Left lung (tissue), 10 donors: Measurements from ENCODE around the gene AVPR1A. TPM values are rescaled to one million over a fixed set of nuclear protein-coding genes. Genes with fewer than 3 reads are reported as not detected.
A peak's percentile ranks its signal among the peaks of the same experiment; 100 is the strongest.

Source experiments
- ATAC-seq: fragments of 200-7000 bp; cut with Tn5 transposase; one replicate; pipeline ENCODE4 v1.9.1; 2020; ENCODE audit warnings: moderate library complexity
- DNase-seq, 4 donors: peaks; one replicate each; pipeline ENCODE4 v3.0.0-alpha.2; 2013 to 2020
- H3K27ac ChIP-seq, 2 donors: fragments of 200-600 bp; sonication (generic) in 1 of 2; one replicate each; pipeline versions ENCODE4 v1.5.0 to v1.8.0; 2020 to 2021
- H3K27me3 ChIP-seq, 2 donors: fragments of 200-600 bp; sonication (generic) in 1 of 2; one replicate each; pipeline versions ENCODE4 v1.5.0 to v1.8.0; 2020 to 2021
- H3K36me3 ChIP-seq, 2 donors: fragments of 200-600 bp; sonication (generic) in 1 of 2; one replicate each; pipeline versions ENCODE4 v1.5.0 to v1.8.0; 2020 to 2021
- H3K4me1 ChIP-seq, 2 donors: fragments of 200-600 bp; one replicate each; pipeline ENCODE4 v1.8.0; 2021
- H3K4me3 ChIP-seq, 2 donors: fragments of 200-600 bp; sonication (generic) in 1 of 2; one replicate each; pipeline versions ENCODE4 v1.5.0 to v1.8.0; 2020 to 2021; ENCODE audit warnings: mild to moderate bottlenecking in 1 of 2
- H3K9me3 ChIP-seq, 2 donors: fragments of 200-600 bp; sonication (generic) in 1 of 2; one replicate each; pipeline versions ENCODE4 v1.5.0 to v1.8.0; 2020 to 2021
- intact Hi-C, 2 donors: fragments of 100-400 bp; cut with DNase I; formaldehyde crosslinking; loops; one replicate each; pipeline versions ENCODE4 v1.11.2 to v1.14.2; 2022
- polyA plus RNA-seq, 6 donors: library from polyadenylated mRNA; unstranded; fragments of 120-200 nt; gene quantifications; one replicate each; pipeline ENCODE4 v1.2.1, GENCODE V29; 2013; ENCODE audit not compliant: insufficient read length in 6 of 6
- total RNA-seq, 2 donors: library from RNA; stranded (reverse); fragmentation: NEBNext Ultra II Directional; extraction: Animal tissue kit (Norgen Biotek cat#: 25700); gene quantifications; one replicate each; pipeline ENCODE4 v1.2.1, GENCODE V29; 2021
- TF ChIP-seq, protein P1 (sequence below), 2 donors: fragments of 200-600 bp; sonication (generic) in 1 of 2; IDR thresholded peaks; one replicate each; pipeline versions ENCODE4 v1.5.0 to v1.8.0; 2021; ENCODE audit warnings: antibody characterized with exemption in 2 of 2
- donor health status: DM: no; HTN: yes; CAD: no.
- donor health status: DM: no; HTN: no; CAD: no.

AVPR1A gene
- total and polyA plus RNA-seq, 8 donors = 0.26 to 1.1 (median 0.41) TPM

DNA sequence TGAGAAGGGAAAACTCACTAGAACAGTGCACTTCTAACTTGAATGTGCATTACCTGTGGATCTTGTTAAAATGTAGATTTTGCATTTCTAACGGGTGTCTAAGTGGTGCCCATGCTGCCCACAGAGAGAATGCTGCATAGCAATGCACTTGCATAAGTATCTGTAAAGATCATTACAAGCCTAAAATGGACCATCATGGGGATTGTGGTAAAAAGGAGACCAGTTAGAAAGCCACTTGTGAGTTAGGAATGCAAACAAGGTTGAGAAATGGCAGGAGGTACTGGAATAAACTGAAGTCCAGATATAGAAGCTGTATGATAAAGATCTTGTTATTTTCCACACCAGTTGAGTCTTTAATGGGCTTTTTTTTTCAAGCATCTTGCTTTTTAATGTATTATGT is 18.8 kb downstream of the AVPR1A start:
- intact Hi-C loops = no loop called here

DNA sequence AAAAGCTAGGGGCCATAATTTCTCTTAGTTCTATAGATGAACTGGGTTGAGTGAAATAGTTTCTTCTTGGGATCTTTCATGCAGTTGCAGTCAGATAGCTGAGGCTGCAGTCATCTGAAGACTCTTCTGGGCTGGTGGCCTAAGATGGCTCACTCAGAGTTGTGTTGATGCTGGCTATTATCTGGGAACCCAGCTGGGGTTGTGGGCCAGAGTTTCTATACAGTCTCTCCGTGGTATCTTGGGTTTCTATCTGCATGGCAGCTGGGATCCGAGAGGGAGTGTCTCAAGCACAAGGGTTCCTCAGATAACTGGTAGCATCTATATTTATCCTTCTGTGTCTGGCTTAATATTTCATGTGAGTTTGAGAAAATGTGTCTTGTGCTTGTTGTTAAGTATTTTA is 21.1 kb downstream of the AVPR1A start:
- no peak overlapping the region for H3K4me3 ChIP-seq
- DNase-seq (no peak), ATAC-seq (no peak)
- H3K4me1 ChIP-seq = no peaks in the 10 kb centered on the region
- intact Hi-C loops = no loop called here
- TF ChIP-seq, protein P1, sequence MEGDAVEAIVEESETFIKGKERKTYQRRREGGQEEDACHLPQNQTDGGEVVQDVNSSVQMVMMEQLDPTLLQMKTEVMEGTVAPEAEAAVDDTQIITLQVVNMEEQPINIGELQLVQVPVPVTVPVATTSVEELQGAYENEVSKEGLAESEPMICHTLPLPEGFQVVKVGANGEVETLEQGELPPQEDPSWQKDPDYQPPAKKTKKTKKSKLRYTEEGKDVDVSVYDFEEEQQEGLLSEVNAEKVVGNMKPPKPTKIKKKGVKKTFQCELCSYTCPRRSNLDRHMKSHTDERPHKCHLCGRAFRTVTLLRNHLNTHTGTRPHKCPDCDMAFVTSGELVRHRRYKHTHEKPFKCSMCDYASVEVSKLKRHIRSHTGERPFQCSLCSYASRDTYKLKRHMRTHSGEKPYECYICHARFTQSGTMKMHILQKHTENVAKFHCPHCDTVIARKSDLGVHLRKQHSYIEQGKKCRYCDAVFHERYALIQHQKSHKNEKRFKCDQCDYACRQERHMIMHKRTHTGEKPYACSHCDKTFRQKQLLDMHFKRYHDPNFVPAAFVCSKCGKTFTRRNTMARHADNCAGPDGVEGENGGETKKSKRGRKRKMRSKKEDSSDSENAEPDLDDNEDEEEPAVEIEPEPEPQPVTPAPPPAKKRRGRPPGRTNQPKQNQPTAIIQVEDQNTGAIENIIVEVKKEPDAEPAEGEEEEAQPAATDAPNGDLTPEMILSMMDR (IDR thresholded peaks at IDR 0.05) = no peak
- H3K9me3 ChIP-seq = no peaks in the 10 kb centered on the region
- H3K27ac ChIP-seq = no peak overlapping the region
- no peaks in the 10 kb centered on the region for H3K36me3 ChIP-seq
- no peaks in the 10 kb centered on the region for H3K27me3 ChIP-seq

More for the DNA sequence above, 18.8 kb downstream of the AVPR1A start:
- H3K36me3 ChIP-seq = no peaks in the 10 kb centered on the region
- H3K4me1 ChIP-seq = no peaks in the 10 kb centered on the region
- H3K27ac ChIP-seq = no peak overlapping the region
- H3K4me3 ChIP-seq = no peak overlapping the region
- ATAC-seq (no peak), DNase-seq (no peak)
- TF ChIP-seq, protein P1 (IDR thresholded peaks at IDR 0.05) = no peak
- H3K27me3 ChIP-seq = no peaks in the 10 kb centered on the region
- no peaks in the 10 kb centered on the region for H3K9me3 ChIP-seq

DNA sequence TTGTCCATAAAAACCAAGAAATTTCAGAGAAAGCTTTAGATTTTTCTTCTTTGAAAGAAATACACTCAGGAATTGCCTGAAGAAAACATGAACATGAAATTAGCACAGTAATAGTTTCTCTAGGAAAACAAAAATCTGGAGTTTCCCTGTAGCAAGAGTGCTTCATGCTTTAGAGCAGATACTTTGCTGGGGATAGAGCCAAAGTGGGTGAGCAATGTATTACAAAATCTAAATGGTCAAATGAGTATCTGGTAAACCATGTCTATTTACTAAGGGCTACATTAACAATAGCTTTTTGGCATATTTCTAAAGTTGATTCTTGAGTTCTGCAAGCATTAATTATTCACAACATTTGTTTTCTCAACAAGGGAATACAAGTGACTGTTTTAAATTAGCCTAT is 26.2 kb downstream of the AVPR1A start:
- no peaks in the 10 kb centered on the region for H3K9me3 ChIP-seq
- no peaks in the 10 kb centered on the region for H3K27me3 ChIP-seq
- no peak overlapping the region for H3K4me3 ChIP-seq
- peak; percentile 71 for ATAC-seq
- intact Hi-C loops = no loop called here
- no peak overlapping the region for H3K27ac ChIP-seq
- no peak for DNase-seq
- TF ChIP-seq, protein P1 (IDR thresholded peaks at IDR 0.05) = no peak
- H3K36me3 ChIP-seq = no peaks in the 10 kb centered on the region
- no peaks in the 10 kb centered on the region for H3K4me1 ChIP-seq

DNA sequence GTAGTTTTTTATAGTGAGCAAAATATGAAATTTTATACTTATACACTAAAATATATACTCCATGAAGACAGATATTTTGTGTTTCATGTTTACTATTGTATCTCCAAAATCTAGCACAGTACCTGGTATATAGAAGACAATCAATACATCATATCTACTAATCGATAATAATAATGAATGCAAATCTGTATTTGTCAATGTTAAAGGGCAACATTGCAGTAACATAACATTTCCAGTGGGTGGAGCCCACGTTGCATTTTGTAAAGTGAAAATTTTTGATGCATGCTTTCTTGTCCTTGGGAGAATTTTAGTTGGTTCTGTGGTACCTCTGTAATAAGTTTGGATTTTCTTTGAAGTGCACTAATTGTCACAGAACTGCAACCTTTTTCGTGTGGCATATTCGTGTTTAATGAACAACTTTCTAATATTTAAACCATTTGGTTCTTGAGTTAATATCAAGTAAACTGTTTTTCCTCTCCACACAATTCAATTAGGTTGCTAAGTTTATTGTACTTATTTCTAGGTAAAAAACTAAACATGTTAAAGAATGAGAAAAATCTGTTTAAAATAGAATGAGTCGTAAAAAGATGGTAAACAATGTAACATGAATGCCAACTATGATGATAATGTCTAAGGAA is 47.4 kb downstream of the AVPR1A start:
- H3K27me3 ChIP-seq = no peaks in the 10 kb centered on the region
- no peaks in the 10 kb centered on the region for H3K4me1 ChIP-seq
- H3K9me3 ChIP-seq = no peaks in the 10 kb centered on the region
- intact Hi-C loops = no loop called here
- ATAC-seq = peak; percentile 47
- TF ChIP-seq, protein P1 (IDR thresholded peaks at IDR 0.05) = peak; percentile 53 to 76
- no peak overlapping the region for H3K27ac ChIP-seq
- H3K4me3 ChIP-seq = no peak overlapping the region
- peak in 1 of 4 donors; percentile 11 for DNase-seq
- H3K36me3 ChIP-seq = no peaks in the 10 kb centered on the region

DNA sequence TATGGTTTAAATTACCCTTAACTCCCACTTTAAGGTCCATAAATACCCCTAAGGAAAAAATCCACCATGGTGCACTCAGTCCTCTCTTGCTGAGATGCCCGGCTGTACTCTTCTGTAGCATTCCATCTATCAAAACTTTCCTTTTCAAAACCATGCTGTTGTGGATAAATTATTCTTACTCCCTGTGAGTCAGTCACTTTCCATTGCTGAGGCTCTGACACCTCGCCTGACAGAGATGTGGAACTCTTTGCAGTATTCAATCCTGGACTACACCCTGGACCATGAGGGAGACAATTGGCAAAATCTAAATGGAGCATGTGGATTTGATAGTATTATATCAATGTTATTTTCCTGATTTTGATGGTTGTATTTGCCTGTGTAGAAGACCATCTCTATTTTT is 49.1 kb downstream of the AVPR1A start:
- H3K4me1 ChIP-seq = no peaks in the 10 kb centered on the region
- intact Hi-C loops = no loop called here
- H3K9me3 ChIP-seq = no peaks in the 10 kb centered on the region
- TF ChIP-seq, protein P1 (IDR thresholded peaks at IDR 0.05) = no peak
- DNase-seq = no peak
- no peak for ATAC-seq
- no peak overlapping the region for H3K4me3 ChIP-seq
- H3K27ac ChIP-seq = no peak overlapping the region
- no peaks in the 10 kb centered on the region for H3K27me3 ChIP-seq
- H3K36me3 ChIP-seq = no peaks in the 10 kb centered on the region
